ENCODE measurements around the gene NUP210L.

DNA sequence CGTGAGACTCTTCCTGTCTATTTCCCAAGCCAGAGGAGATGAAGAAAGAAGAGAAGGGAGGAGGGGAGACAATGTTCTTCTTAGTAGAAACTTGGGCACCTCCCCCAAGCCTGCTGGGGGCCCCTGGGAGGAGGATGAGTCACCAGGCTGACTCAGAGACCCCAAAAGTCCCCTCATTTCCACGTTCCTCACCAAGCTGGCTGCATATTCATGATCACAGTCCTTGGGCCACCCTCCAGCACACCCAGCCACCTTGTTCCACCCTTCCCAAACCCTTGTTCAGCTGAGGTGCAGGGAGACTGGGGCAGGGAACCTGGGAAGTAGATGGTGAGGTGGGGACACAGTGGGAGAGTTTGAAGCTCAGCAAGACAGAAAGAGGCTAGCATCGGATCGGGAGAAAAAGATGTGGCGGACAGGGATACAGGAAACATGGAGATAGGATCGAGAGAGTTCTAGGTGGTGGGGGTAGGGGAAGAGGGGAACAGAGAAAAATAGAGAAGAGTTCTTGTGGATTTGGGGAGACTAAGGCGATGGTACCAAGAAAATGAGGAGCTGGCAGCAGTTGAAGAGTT is 169.4 kb downstream of the NUP210L start:
- TF ChIP-seq CHD2 (IDR thresholded peaks at IDR 0.05; ENCODE audit: low read length, partially characterized antibody): no peak
- TF ChIP-seq POLR2A (IDR thresholded peaks at IDR 0.05; ENCODE audit: low read length): no peak
- TF ChIP-seq, protein P1, sequence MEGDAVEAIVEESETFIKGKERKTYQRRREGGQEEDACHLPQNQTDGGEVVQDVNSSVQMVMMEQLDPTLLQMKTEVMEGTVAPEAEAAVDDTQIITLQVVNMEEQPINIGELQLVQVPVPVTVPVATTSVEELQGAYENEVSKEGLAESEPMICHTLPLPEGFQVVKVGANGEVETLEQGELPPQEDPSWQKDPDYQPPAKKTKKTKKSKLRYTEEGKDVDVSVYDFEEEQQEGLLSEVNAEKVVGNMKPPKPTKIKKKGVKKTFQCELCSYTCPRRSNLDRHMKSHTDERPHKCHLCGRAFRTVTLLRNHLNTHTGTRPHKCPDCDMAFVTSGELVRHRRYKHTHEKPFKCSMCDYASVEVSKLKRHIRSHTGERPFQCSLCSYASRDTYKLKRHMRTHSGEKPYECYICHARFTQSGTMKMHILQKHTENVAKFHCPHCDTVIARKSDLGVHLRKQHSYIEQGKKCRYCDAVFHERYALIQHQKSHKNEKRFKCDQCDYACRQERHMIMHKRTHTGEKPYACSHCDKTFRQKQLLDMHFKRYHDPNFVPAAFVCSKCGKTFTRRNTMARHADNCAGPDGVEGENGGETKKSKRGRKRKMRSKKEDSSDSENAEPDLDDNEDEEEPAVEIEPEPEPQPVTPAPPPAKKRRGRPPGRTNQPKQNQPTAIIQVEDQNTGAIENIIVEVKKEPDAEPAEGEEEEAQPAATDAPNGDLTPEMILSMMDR (IDR thresholded peaks at IDR 0.05): no peak
- TF ChIP-seq CHD4 (IDR thresholded peaks at IDR 0.05; ENCODE audit: borderline replicate concordance): no peak
